ENCODE data around the gene ADGRV1. TPM values are rescaled to one million over a fixed set of nuclear protein-coding genes. Genes with fewer than 3 reads are reported as not detected.

Gene ADGRV1
- total and polyA plus RNA-seq, 9 of the 15 experiments (the other 6 are each of a cell fraction or from before 2014, with no cell fraction given): 21.7 to 156 (median 58.2) TPM

GRCh38 chr5:90613918-90614504 is 55.4 kb downstream of the ADGRV1 start (continued):
- TF ChIP-seq TCF7L2 (IDR thresholded peaks at IDR 0.05; ENCODE audit: low read depth, low read length) (no peak), SMARCC2 (IDR thresholded peaks at IDR 0.05; ENCODE audit: low read depth) (peak; percentile 54; the same call in 1 of the 2 replicates), STAG1 (CRISPR knock-in tag; IDR thresholded peaks at IDR 0.05; ENCODE audit: borderline replicate concordance) (no peak), NFIX (CRISPR knock-in tag; IDR thresholded peaks at IDR 0.05; ENCODE audit: low read depth) (no peak), TCF7 (IDR thresholded peaks at IDR 0.05; ENCODE audit: borderline replicate concordance) (no peak), STAT5A (IDR thresholded peaks at IDR 0.05; ENCODE audit: borderline replicate concordance, low read length) (no peak), ZNF584 (CRISPR knock-in tag; IDR thresholded peaks at IDR 0.05; ENCODE audit: low read depth) (0 out of 2 replicates have a peak, but pooled peaks have one; percentile 57), ZNF24 (IDR thresholded peaks at IDR 0.05) (no peak), MBD1 (CRISPR knock-in tag; IDR thresholded peaks at IDR 0.05) (no peak), RFX5 (IDR thresholded peaks at IDR 0.05; ENCODE audit: low read depth, low read length) (no peak), DIDO1 (tag; IDR thresholded peaks at IDR 0.05; ENCODE audit: low read depth) (no peak), AFF1 (IDR thresholded peaks at IDR 0.05; ENCODE audit: low read depth in 1 of 2, partially characterized antibody in 2 of 2) (peak in 1 of 2 experiments; percentile 47), CTCFL (IDR thresholded peaks at IDR 0.05; ENCODE audit: borderline replicate concordance, insufficient read depth, low read depth, low read length, poor library complexity, severe bottlenecking) (no peak)

Data from K562 (cell line).